Ovary (tissue), 3 donors: Measurements from ENCODE around the gene HOXB8.

Source experiments
- EP300 ChIP-seq: sonication (generic); formaldehyde crosslinking; IDR thresholded peaks from one replicate; pipeline ENCODE4 v1.6.1; 2017; ENCODE audit warnings: antibody characterized with exemption
- POLR2A ChIP-seq: fragments of 450-650 bp; IDR thresholded peaks from one replicate; pipeline ENCODE4 v1.6.1; 2017; ENCODE audit warnings: antibody characterized with exemption, mild to moderate bottlenecking, moderate library complexity
- TF ChIP-seq, protein P1 (sequence below), 3 donors: fragments of 450-650 bp in 2 of 3; fragments of 200-600 bp in 1 of 3; IDR thresholded peaks; one replicate each; pipeline versions ENCODE4 v1.5.1 to v1.8.0; 2016 to 2022; ENCODE audit warnings: antibody characterized with exemption in 3 of 3, mild to moderate bottlenecking in 1 of 3
- donor health status: DM: no; HTN: no; CAD: no.

- TF ChIP-seq EP300 = no peak
- TF ChIP-seq, protein P1, sequence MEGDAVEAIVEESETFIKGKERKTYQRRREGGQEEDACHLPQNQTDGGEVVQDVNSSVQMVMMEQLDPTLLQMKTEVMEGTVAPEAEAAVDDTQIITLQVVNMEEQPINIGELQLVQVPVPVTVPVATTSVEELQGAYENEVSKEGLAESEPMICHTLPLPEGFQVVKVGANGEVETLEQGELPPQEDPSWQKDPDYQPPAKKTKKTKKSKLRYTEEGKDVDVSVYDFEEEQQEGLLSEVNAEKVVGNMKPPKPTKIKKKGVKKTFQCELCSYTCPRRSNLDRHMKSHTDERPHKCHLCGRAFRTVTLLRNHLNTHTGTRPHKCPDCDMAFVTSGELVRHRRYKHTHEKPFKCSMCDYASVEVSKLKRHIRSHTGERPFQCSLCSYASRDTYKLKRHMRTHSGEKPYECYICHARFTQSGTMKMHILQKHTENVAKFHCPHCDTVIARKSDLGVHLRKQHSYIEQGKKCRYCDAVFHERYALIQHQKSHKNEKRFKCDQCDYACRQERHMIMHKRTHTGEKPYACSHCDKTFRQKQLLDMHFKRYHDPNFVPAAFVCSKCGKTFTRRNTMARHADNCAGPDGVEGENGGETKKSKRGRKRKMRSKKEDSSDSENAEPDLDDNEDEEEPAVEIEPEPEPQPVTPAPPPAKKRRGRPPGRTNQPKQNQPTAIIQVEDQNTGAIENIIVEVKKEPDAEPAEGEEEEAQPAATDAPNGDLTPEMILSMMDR (IDR thresholded peaks at IDR 0.05) = no peak
- no peak for TF ChIP-seq POLR2A
Measured at GRCh38 chr17:48595278-48595999, 19.7 kb downstream of the HOXB8 start.
